OCI-LY1 (cell line): ENCODE results near the gene CUX1.

Source experiments
- H2AFZ ChIP-seq: fragments of 200-600 bp; sonication (generic), shearing (Covaris generic); 2 replicates; pipeline ENCODE4 v1.6.0; 2014; ENCODE audit warnings: antibody characterized with exemption, mild to moderate bottlenecking, low read length
- H3F3A ChIP-seq: fragments of 200-600 bp; sonication (generic), shearing (Covaris generic); 2 replicates; pipeline ENCODE4 v1.6.0; 2014; ENCODE audit warnings: mild to moderate bottlenecking, antibody characterized with exemption, low read length, moderate library complexity; ENCODE audit not compliant: insufficient read depth
- H3K27ac ChIP-seq: fragments of 200-600 bp; sonication (generic); 2 replicates; pipeline ENCODE4 v1.5.1; 2014; ENCODE audit warnings: low read length, mixed run types, mild to moderate bottlenecking, low read depth; ENCODE audit not compliant: poor library complexity, severe bottlenecking
- H3K27me3 ChIP-seq: fragments of 200-600 bp; sonication (generic); 2 replicates; pipeline ENCODE4 v1.6.0; 2014; ENCODE audit warnings: antibody characterized with exemption, mild to moderate bottlenecking, low read length, moderate library complexity; ENCODE audit not compliant: insufficient read depth
- H3K36me3 ChIP-seq: fragments of 200-600 bp; sonication (generic); 2 replicates; pipeline ENCODE4 v1.6.1; 2014; ENCODE audit warnings: mild to moderate bottlenecking, antibody characterized with exemption, low read length, moderate library complexity, mixed read lengths; ENCODE audit not compliant: insufficient read depth
- H3K4me1 ChIP-seq: fragments of 200-600 bp; sonication (generic); 2 replicates; pipeline ENCODE4 v1.5.1; 2014; ENCODE audit warnings: mild to moderate bottlenecking, low read length, moderate library complexity; ENCODE audit not compliant: insufficient read depth, severe bottlenecking
- H3K4me2 ChIP-seq: fragments of 200-600 bp; sonication (generic), shearing (Covaris generic); 2 replicates; pipeline ENCODE4 v1.6.1; 2014; ENCODE audit warnings: low read length
- H3K4me3 ChIP-seq: fragments of 200-600 bp; sonication (generic); 2 replicates; pipeline ENCODE4 v1.5.1; 2014; ENCODE audit warnings: low read length, low read depth, mild to moderate bottlenecking, mixed read lengths; ENCODE audit not compliant: poor library complexity, severe bottlenecking
- H3K79me2 ChIP-seq: fragments of 200-600 bp; shearing (Covaris generic); 2 replicates; pipeline ENCODE4 v1.6.1; 2016; ENCODE audit warnings: mixed run types, low read length, mixed read lengths; ENCODE audit not compliant: insufficient read depth
- H3K9ac ChIP-seq: fragments of 200-600 bp; sonication (generic), shearing (Covaris generic); 2 replicates; pipeline ENCODE4 v1.6.1; 2014; ENCODE audit warnings: mild to moderate bottlenecking, low read length, mixed read lengths
- H3K9me2 ChIP-seq: fragments of 200-600 bp; sonication (generic), shearing (Covaris generic); 2 replicates; pipeline ENCODE4 v1.6.1; 2014; ENCODE audit warnings: low read depth, mild to moderate bottlenecking, low read length, mixed read lengths
- H3K9me3 ChIP-seq: fragments of 200-600 bp; shearing (Covaris generic); 2 replicates; pipeline ENCODE4 v1.6.1; 2014; ENCODE audit warnings: low read length, mixed read lengths
- H4K20me1 ChIP-seq: fragments of 200-600 bp; sonication (generic), shearing (Covaris generic); 2 replicates; pipeline ENCODE4 v1.6.0; 2016; ENCODE audit warnings: mild to moderate bottlenecking, low read length; ENCODE audit not compliant: insufficient read depth
- CTCF ChIP-seq: fragments of 200-600 bp; sonication (generic), shearing (Covaris generic); IDR thresholded peaks from 2 replicates; pipeline ENCODE4 v1.5.1; 2017; ENCODE audit warnings: mild to moderate bottlenecking, antibody characterized with exemption, low read length, moderate library complexity, mixed read lengths
- EZH2 ChIP-seq: fragments of 200-600 bp; sonication (generic), shearing (Covaris generic); IDR thresholded peaks from 2 replicates; pipeline ENCODE4 v1.8.0; 2017; ENCODE audit warnings: borderline replicate concordance, mixed run types, mild to moderate bottlenecking, antibody characterized with exemption, low read length, moderate library complexity, mixed read lengths

The CUX1 gene

GRCh38 chr7:102197599-102197998 is 380.2 kb downstream of the CUX1 start:
- Histone ChIP-seq H3K9ac (no peak overlapping the region), H3F3A (no peaks in the 10 kb centered on the region), H2AFZ (no peak overlapping the region), H3K79me2 (no peaks in the 10 kb centered on the region), H3K27me3 (no peaks in the 10 kb centered on the region), H3K36me3 (peaks cover 100% of the 10 kb centered on the region), H3K9me2 (no peaks in the 10 kb centered on the region), H4K20me1 (no peaks in the 10 kb centered on the region), H3K9me3 (no peaks in the 10 kb centered on the region), H3K4me3 (no peak overlapping the region), H3K4me2 (no peak overlapping the region), H3K27ac (no peak overlapping the region), H3K4me1 (no peaks in the 10 kb centered on the region)
- no peak for TF ChIP-seq CTCF
- no peak for TF ChIP-seq EZH2

- H3K9ac ChIP-seq = no peak overlapping the region
- H3K27me3 ChIP-seq = no peaks in the 10 kb centered on the region
- H3F3A ChIP-seq = no peaks in the 10 kb centered on the region
- H2AFZ ChIP-seq = no peak overlapping the region
- H3K36me3 ChIP-seq = peaks cover 100% of the 10 kb centered on the region
- H3K79me2 ChIP-seq = no peaks in the 10 kb centered on the region
- no peak overlapping the region for H3K27ac ChIP-seq
- H4K20me1 ChIP-seq = no peaks in the 10 kb centered on the region
- H3K4me3 ChIP-seq = no peak overlapping the region
- no peaks in the 10 kb centered on the region for H3K9me3 ChIP-seq
- H3K4me1 ChIP-seq = no peaks in the 10 kb centered on the region
- H3K9me2 ChIP-seq = no peaks in the 10 kb centered on the region
- no peak overlapping the region for H3K4me2 ChIP-seq
- TF ChIP-seq EZH2 = no peak
- TF ChIP-seq CTCF = no peak
Observed at GRCh38 chr7:102198417-102198956, 381.1 kb downstream of the CUX1 start.

- H3K36me3 ChIP-seq = peaks cover 100% of the 10 kb centered on the region
- no peak overlapping the region for H3K27ac ChIP-seq
- H3F3A ChIP-seq = no peaks in the 10 kb centered on the region
- no peaks in the 10 kb centered on the region for H3K27me3 ChIP-seq
- H3K9me3 ChIP-seq = no peaks in the 10 kb centered on the region
- H3K9ac ChIP-seq = no peak overlapping the region
- no peak overlapping the region for H3K4me2 ChIP-seq
- no peaks in the 10 kb centered on the region for H3K4me1 ChIP-seq
- H2AFZ ChIP-seq = no peak overlapping the region
- TF ChIP-seq EZH2 (no peak), CTCF (no peak)
- H3K4me3 ChIP-seq = no peak overlapping the region
- H3K9me2 ChIP-seq = no peaks in the 10 kb centered on the region
- no peaks in the 10 kb centered on the region for H3K79me2 ChIP-seq
- no peaks in the 10 kb centered on the region for H4K20me1 ChIP-seq
Observed at GRCh38 chr7:102201576-102201975, 384.1 kb downstream of the CUX1 start.
